GM12874 (cell line): ENCODE data around the gene TMEM181.

Experiments
- CTCF ChIP-seq: IDR thresholded peaks from 2 replicates; pipeline ENCODE4 v1.5.1; 2011; ENCODE audit warnings: low read depth, mild to moderate bottlenecking, control low read depth, low read length, moderate library complexity; ENCODE audit not compliant: insufficient read depth

The TMEM181 gene

GRCh38 chr6:158595223-158595622, 35.3 kb downstream of the TMEM181 start:
- 0 out of 2 replicates have a peak, but pooled peaks have one; percentile 30 for TF ChIP-seq CTCF

GRCh38 chr6:158596861-158597260, 37.0 kb downstream of the TMEM181 start:
- TF ChIP-seq CTCF, result no peak

DNA sequence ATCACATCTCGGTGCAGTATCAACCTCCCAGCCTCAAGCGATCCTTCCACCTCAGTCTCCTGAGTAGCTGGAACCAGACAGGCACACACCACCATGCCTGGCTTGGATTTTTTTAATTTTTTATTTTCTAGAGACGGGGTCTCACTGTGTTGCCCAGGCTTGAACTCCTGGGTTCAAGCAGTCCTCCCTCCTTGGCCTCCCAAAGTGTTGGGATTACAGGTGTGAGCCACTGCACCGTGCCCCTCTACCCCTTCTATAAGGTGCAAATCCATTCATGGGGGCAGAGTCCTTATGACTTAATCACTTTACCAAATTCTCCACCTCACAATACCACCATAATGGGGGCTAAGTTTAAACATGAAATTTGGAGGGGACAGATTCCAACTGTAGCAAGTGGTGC, 37.7 kb downstream of the TMEM181 start:
- TF ChIP-seq CTCF, result no peak

GRCh38 chr6:158599635-158600034, 39.7 kb downstream of the TMEM181 start:
- TF ChIP-seq CTCF, result no peak

DNA sequence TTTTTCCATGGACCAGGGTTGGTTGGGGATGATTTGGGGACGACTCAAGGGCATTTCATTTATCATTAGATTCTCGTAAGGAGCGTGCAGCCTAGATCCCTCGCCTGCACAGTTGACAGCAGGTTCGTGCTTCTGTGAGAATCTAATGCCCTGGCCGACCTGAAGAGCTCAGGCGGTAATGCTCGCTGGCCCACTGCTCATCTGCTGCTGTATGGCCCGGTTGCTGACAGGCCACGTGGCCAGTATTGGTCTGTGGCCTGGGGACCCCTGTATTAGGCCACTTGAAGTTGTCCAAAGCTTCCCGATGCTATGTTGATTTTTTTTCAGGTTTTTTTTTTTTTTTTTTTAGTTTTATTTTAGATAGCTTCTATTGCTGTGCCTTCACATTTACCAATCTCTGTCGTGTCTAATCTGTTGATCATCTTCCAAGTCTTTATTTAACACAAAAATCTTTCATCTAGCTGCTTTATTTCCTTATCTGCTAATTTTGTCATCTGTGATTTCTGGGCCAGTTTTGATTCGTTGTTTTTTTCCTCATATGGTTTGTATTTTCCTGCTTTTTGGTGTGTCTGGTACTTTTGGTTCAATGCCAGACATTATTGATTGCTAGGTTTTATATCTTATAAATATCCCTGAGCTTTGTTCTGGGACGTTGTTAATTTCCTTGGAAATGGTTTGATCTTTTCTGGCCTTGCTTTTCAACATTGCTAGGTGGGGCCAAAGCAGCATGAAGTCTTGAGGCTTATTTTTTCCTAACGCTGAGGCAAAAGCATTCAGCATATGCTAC, 43.6 kb downstream of the TMEM181 start:
- no peak for TF ChIP-seq CTCF

GRCh38 chr6:158604048-158604406, 44.1 kb downstream of the TMEM181 start:
- TF ChIP-seq CTCF, result no peak

GRCh38 chr6:158605266-158605878, 45.5 kb downstream of the TMEM181 start:
- TF ChIP-seq CTCF, result peak; percentile 70
